Smooth muscle cell of bladder (primary cell): ENCODE results near the gene BLTP1. TPM values are rescaled to one million over a fixed set of nuclear protein-coding genes. Genes with fewer than 3 reads are reported as not detected.

ENCODE experiments used
- total RNA-seq: library from RNA; depleted of rRNA; stranded (reverse); fragments of >200 nt; gene quantifications from 2 replicates; pipeline ENCODE4 v1.2.3, GENCODE V29; 2014

The BLTP1 gene
- total RNA-seq = 70.2 and 72.7 TPM in 2 replicates

DNA sequence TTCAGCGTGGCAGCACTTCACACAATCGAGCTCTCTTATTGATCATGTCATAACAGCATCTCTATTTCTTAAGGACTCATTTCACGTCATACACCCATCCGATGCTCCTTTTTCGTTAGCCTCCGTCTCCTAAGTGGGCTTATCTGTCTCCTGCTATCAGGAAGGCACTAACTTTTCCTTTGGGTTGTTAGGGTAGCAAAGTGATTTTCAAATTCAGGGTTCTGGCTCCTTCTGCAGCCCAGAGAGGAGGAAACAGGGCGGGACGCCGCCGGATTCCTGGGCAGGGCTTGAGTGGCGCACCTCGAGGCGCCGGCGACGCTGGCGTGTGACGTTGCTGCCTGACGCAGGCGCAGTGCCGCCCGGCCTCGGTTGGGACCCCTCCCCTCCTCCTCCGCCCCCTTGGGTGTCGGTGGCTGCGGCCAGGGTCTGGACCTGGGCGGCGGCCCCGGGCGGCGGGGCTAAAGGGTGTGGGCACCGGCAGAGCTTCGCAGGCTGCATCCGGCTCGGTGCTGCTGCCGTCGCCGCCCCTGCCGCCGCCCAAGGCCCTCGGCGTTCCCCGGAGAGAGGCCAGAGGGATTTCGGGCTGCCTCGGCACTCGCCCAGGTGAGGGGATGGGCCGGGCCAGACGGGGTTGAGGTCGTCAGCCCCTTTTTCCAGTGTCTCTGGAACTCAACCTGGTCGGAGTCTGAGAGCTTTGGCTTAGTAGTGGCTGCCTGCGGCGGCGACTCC, at the start of gene BLTP1:
TSS of gene BLTP1 (plus strand) at position 350 of the 729 bp plus-strand sequence. CDS start 18,317 bp downstream, outside the sequence.

Other genes with a start within 250 kb of the BLTP1 start
- 2.0 and 2.3 TPM in 2 replicates for gene TRPC3, start 200.3 kb upstream of the BLTP1 start, total RNA-seq
- gene ADAD1, start 226.7 kb downstream of the BLTP1 start, total RNA-seq = not detected in 2 replicates